Coronary artery (tissue), 2 donors: ENCODE measurements around the gene HPSE2.

Experiments used
- DNase-seq: peaks from one replicate; pipeline ENCODE4 v3.0.0-alpha.2; 2017; ENCODE audit warnings: low spot score
- H3K27ac ChIP-seq, 2 donors: fragments of 200-600 bp; sonication (generic); one replicate each; pipeline ENCODE4 v1.5.1; 2016 to 2019
- H3K4me3 ChIP-seq: fragments of 200-600 bp; sonication (generic); 2 replicates; pipeline ENCODE4 v1.5.1; 2016; ENCODE audit warnings: mild to moderate bottlenecking, moderate library complexity
- CTCF ChIP-seq: fragments of 200-600 bp; sonication (generic); IDR thresholded peaks from one replicate; pipeline ENCODE4 v1.5.1; 2019; ENCODE audit warnings: antibody characterized with exemption

The HPSE2 gene

GRCh38 chr10:98628206-98628605 is 607.4 kb downstream of the HPSE2 start:
- H3K4me3 ChIP-seq = no peak overlapping the region
- H3K27ac ChIP-seq = no peak overlapping the region
- no peak for TF ChIP-seq CTCF
- DNase-seq = no peak

- DNase-seq = no peak
- H3K27ac ChIP-seq = no peak overlapping the region
- H3K4me3 ChIP-seq = no peak overlapping the region
- TF ChIP-seq CTCF = no peak
Measured at GRCh38 chr10:98627711-98628110, 607.9 kb downstream of the HPSE2 start.

GRCh38 chr10:98624963-98625362 is 610.7 kb downstream of the HPSE2 start:
- no peak overlapping the region for H3K27ac ChIP-seq
- H3K4me3 ChIP-seq = no peak overlapping the region
- DNase-seq = no peak
- TF ChIP-seq CTCF = no peak

- Histone ChIP-seq H3K27ac (no peak overlapping the region), H3K4me3 (no peak overlapping the region)
- no peak for TF ChIP-seq CTCF
- no peak for DNase-seq
Measured at GRCh38 chr10:98623176-98623575, 612.5 kb downstream of the HPSE2 start.

- DNase-seq = no peak
- no peak overlapping the region for H3K4me3 ChIP-seq
- no peak overlapping the region for H3K27ac ChIP-seq
- no peak for TF ChIP-seq CTCF
Measured at GRCh38 chr10:98621630-98622029, 614.0 kb downstream of the HPSE2 start.

- DNase-seq = no peak
- TF ChIP-seq CTCF = no peak
- Histone ChIP-seq H3K4me3 (no peak overlapping the region), H3K27ac (no peak overlapping the region)
Measured at GRCh38 chr10:98620503-98620902, 615.1 kb downstream of the HPSE2 start.

- Histone ChIP-seq H3K4me3 (no peak overlapping the region), H3K27ac (no peak overlapping the region)
- no peak for TF ChIP-seq CTCF
- no peak for DNase-seq
Measured at GRCh38 chr10:98619446-98619845, 616.2 kb downstream of the HPSE2 start.
